ENCODE data around the gene LPIN2.

GRCh38 chr18:3008541-3008940 is 4.4 kb downstream of the LPIN2 start:
- TF ChIP-seq CTCF (IDR thresholded peaks at IDR 0.05) (no peak), POLR2A (IDR thresholded peaks at IDR 0.05) (no peak)

Measured in thyroid gland (tissue), 4 donors.